AG20443 (cell line): ENCODE measurements around the gene HOXB3.

Source experiments
- DNase-seq: peaks from one replicate; pipeline ENCODE4 v3.0.0; 2012; ENCODE audit warnings: low spot score, mixed read lengths

HOXB3 gene

GRCh38 chr17:48597778-48598631 lies 8.0 kb upstream of the HOXB3 start:
- peak; percentile 68 for DNase-seq

DNA sequence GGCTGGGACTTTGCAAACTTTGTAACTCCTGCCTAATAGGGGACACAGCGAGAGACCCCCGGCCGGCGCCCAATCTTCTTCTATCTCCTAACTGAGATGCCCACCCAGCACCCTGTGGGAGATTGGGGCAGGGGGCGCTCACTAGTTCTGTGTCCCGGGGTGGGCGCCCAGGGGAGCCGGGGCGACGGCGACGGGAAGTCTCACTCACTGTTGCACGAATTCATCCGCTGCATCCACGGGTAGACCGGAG lies 7.4 kb upstream of the HOXB3 start:
- DNase-seq, result no peak

- DNase-seq, result no peak
These were observed 6.9 kb upstream of the HOXB3 start for GRCh38 chr17:48596735-48597527.

DNA sequence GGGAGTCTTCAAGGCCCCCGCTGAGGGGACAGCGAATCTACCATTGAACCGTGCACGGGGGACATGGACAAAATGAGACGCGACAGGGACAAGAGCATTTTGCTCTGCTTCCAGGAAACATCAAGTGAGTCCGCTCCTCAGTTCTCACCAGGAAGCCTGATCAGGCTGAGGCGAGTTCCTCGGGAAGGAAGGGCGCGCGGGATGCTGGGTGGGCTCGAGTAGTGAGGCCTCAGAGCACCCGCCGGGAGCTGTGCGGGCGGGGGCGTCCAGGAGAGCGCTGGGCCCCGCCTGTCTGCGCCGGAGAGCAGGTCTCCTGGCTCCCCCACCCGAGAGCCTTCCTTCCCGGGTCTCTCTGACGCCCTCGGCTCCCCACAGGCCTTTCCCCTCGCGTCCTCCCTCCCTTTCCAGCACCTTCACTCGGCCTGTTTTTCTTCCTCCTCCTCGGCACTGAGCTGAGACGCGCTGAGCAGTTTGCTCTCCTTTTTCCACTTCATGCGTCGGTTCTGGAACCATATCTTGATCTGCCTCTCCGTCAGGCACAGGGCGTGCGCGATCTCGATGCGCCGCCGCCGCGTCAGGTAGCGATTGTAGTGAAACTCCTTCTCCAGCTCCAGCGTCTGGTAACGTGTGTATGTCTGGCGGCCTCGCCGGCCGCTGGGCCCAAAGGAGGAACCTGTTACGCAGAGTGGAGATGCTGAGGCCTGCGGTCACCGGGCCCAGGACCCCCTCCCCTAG lies 6.1 kb upstream of the HOXB3 start:
- no peak for DNase-seq

DNA sequence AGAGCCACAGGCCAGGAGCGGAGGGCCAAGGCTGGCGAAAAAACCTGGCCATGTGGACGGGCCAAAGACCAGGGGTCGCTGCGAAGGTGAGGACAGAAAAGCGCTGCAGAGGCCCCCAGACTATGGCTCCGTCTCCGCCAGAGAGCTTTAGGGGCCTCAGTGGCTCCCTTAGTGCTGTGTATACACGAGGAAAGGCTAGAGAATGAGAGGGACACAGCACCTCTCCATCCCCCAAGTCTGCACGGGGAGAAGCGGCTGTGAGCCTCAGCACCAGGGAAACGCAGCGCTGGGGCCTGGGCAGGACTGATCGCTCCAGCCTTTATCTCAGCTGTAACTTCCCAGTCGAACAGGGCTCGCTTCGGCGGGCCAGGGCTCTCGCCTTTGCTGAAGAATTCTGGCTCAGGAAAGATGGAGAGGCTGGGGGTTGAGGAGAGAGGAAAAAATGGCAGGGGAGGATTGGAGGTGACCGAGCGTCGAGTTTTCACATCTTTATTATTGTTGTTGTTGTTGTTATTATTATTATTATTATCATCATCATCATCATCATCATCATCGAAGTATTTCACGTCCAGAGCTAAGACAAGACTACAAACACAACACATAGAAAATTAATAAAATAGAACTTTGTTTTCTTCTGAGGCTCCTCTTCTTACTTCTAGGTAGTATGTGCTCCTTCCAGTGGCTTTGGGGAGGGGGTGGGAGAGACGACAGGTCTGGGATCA lies 5.4 kb upstream of the HOXB3 start:
- DNase-seq, result no peak

- no peak for DNase-seq
These were observed 4.7 kb upstream of the HOXB3 start for GRCh38 chr17:48594538-48595277.

- DNase-seq, result peak; percentile 93
These were observed 3.9 kb upstream of the HOXB3 start for GRCh38 chr17:48593840-48594537.

DNA sequence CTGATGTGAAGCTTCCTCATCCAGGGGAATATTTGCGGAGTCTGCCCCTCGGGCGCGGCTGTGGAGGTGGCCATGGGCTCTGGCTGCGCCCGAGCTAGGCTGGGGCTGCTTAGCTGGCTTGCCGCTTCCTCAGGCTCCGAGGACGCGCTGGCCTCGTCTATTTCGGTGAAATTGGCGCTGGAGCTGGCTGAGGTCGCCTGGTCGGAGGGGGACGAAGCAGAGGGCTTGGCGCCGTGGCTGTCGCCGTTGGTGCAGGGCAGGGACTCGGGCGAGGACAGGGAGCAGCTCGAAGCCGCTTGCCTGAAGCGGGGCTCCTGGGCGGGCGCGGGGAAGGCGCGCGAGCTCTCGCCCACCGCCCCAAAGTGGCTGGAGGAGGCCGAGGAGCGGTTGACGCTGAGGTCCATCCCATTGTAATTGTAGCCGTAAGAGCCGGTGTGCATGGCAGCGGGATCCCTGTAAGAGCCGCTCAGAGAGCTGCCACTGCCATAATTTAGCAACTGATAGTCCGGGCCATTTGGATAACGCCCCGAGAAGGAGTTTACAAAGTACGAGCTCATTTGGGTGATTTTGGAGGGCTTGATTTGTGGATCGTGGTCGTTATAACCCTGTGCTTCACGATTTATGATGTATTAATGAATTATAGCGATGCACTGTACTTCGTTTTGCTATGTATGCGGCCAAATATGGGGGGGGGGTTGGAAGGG lies 3.2 kb upstream of the HOXB3 start, which contains the start of gene HOXB5:
Gene HOXB5 (minus strand): TSS at position 654 of the 704 bp plus-strand sequence. CDS start 97 bp downstream, at position 557.
- DNase-seq, result peak; percentile 35

- DNase-seq, result no peak
These were observed 2.5 kb upstream of the HOXB3 start for GRCh38 chr17:48592577-48592976.

- DNase-seq, result no peak
These were observed 2.0 kb upstream of the HOXB3 start for GRCh38 chr17:48592057-48592514.

- no peak for DNase-seq
These were observed 1.4 kb upstream of the HOXB3 start for GRCh38 chr17:48591255-48592056.

DNA sequence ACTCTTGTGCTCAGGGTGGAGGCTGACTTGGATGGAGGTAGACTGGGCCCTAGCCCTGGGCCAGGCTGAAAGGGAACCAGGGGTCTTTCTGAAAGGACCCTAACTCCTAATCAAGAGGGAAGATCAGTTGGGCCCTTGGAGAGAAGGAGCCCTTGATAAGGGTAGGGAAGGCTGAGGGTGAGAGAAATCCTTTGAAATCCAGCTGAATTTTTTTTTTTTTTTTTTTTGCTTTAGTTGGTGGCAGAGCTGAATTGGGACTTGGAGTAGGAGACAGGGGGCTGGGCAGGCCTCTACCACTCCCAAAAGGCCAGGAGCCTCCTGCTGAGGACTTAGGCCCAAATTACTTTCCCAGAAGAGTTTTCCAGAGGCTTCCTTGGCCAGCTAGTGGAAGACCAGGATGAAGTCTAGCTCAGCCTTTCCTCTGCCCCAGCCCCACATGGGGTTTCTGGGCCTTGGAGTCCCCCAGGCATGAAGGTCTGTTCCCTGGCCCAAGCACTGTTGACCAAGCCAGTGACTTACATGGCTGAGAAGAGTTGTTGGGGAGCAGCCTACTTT lies 643 bp upstream of the HOXB3 start:
- DNase-seq, result no peak

- no peak for DNase-seq
These were observed 796 bp downstream of the HOXB3 start for GRCh38 chr17:48589060-48589830.

- no peak for DNase-seq
These were observed 1.5 kb downstream of the HOXB3 start for GRCh38 chr17:48588528-48588927.

- no peak for DNase-seq
These were observed 2.0 kb downstream of the HOXB3 start for GRCh38 chr17:48588074-48588415.

DNA sequence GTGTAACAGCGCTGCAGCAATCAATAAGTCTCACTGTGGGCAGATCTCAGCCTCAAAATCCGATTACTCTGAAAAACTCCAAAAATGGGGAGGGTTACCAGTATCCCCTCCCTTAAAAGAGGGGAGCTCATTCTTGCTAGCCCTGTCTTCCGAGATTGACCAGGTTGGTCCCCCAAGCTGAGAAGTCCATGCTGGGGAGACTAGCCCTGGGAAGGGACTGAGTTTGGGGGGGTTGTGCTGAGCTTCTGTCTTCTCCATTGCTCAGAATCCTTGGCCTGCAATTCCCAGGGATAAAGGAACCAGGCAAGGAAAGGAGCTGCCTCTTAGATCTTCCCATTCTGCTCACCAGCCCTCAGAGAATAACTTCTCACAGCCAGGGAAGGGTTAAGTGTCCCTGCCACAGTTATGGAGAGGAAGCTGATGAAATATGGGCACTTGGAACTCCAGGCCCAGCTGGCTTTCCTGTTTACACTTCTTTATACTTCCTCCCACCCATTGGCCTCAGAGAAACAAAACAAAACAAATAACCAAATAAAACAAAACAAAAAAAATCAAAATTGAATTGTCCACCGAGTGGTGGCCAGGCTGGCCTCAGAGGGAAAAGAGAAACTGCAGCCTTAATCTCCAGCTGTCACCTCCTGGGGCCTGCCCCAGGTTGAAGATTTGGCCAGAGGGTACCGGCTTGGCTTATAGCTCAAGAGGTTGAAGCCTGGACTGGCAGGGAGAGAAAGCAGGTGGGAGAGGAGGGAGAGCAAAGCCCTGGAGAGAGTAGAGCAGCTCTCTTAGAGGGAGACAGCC lies 2.6 kb downstream of the HOXB3 start:
- DNase-seq, result no peak
